ENCODE results near the gene MAPKAPK5.

MAPKAPK5 gene

GRCh38 chr12:111846016-111846415 is 4.0 kb downstream of the MAPKAPK5 start:
- peak; percentile 21 for DNase-seq (ENCODE audit: low read depth)
- no peak for TF ChIP-seq CTCF (IDR thresholded peaks at IDR 0.05; ENCODE audit: low read length, missing control alignments)
- H3K4me3 ChIP-seq (replicated peaks; ENCODE audit: low read depth, low read length) = no peak overlapping the region

DNA sequence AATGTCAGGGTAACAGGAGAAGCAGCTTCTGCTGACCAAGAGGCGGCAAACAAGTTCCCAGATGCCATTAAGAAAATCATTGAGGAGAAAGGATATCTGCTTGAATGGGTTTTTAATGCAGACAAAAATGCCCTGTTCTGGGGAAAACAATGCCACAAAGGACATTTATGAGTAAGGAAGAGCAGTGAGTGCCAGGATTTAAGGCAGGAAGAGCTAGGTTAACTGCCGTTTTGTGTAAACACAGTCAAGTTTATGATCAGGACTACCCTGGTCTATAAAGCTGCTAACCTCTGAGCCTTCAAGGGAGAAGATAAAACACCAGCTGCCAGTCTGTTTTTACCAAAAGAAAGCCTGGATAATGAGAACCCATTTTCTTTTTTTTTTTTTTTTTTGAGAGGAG is 8.5 kb downstream of the MAPKAPK5 start:
- no peak overlapping the region for H3K4me3 ChIP-seq (replicated peaks; ENCODE audit: low read depth, low read length)
- TF ChIP-seq CTCF (IDR thresholded peaks at IDR 0.05; ENCODE audit: low read length, missing control alignments) = no peak
- DNase-seq (ENCODE audit: low read depth) = no peak

GRCh38 chr12:111858186-111858585 is 16.2 kb downstream of the MAPKAPK5 start:
- TF ChIP-seq CTCF (IDR thresholded peaks at IDR 0.05; ENCODE audit: low read length, missing control alignments) = no peak
- no peak for DNase-seq (ENCODE audit: low read depth)
- no peak overlapping the region for H3K4me3 ChIP-seq (replicated peaks; ENCODE audit: low read depth, low read length)

DNA sequence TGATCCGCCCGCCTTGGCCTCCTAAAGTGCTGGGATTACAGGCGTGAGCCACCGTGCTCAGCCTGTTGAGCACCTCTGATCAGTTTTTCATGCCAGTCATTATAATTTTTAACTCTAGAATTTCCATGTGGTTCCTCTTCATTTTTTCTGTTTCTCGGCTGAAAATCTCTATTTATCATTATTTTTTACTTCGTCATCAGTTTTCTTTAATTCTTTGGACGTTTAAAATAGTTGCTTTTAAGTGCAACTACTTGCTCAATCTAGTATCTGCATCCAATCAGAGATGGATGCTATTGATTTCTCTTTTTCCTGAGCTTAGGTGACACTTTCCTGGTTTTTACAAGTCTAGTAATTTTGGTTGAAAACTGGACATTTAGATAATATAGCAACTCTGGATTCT is 16.8 kb downstream of the MAPKAPK5 start:
- DNase-seq (ENCODE audit: low read depth) = no peak
- no peak for TF ChIP-seq CTCF (IDR thresholded peaks at IDR 0.05; ENCODE audit: low read length, missing control alignments)
- H3K4me3 ChIP-seq (replicated peaks; ENCODE audit: low read depth, low read length) = no peak overlapping the region

- H3K4me3 ChIP-seq (replicated peaks; ENCODE audit: low read depth, low read length) = no peak overlapping the region
- no peak for TF ChIP-seq CTCF (IDR thresholded peaks at IDR 0.05; ENCODE audit: low read length, missing control alignments)
- no peak for DNase-seq (ENCODE audit: low read depth)
Observed at GRCh38 chr12:111864913-111865312, 22.9 kb downstream of the MAPKAPK5 start.

DNA sequence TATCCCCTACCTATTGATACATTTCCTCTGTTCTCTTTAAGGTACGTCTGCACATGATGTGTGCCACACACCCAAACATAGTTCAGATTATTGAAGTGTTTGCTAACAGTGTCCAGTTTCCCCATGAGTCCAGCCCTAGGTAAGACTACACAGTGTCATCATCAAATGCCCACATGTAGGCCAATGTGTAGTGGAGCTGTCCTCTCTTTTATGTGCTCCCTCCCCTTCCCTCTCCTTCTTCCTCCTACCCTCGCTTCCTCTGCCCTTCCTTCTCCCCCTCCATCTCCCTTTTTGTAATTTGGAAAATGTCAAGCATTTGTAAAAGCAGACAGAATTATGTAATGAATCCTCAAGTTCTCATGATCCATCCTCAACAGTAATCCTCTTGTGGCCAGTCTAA is 25.5 kb downstream of the MAPKAPK5 start:
- no peak for DNase-seq (ENCODE audit: low read depth)
- no peak overlapping the region for H3K4me3 ChIP-seq (replicated peaks; ENCODE audit: low read depth, low read length)
- no peak for TF ChIP-seq CTCF (IDR thresholded peaks at IDR 0.05; ENCODE audit: low read length, missing control alignments)

GRCh38 chr12:111868676-111869588 is 26.9 kb downstream of the MAPKAPK5 start:
- DNase-seq (ENCODE audit: low read depth) = no peak
- no peak for TF ChIP-seq CTCF (IDR thresholded peaks at IDR 0.05; ENCODE audit: low read length, missing control alignments)
- H3K4me3 ChIP-seq (replicated peaks; ENCODE audit: low read depth, low read length) = no peak overlapping the region
